GM18868 (cell line): ENCODE results near the gene CDH15.
"Not testable (repeated sequence)": the region's sequence is repeated elsewhere in the genome, so short reads cannot be mapped to it uniquely, and the experiment has no call there.

Experiments
- ATAC-seq: cut with Tn5 transposase; IDR thresholded peaks from one replicate; pipeline ENCODE4 v1.9.1; 2021; ENCODE audit warnings: mild to moderate bottlenecking, moderate library complexity; ENCODE audit not compliant: unreplicated experiment

Gene CDH15

DNA sequence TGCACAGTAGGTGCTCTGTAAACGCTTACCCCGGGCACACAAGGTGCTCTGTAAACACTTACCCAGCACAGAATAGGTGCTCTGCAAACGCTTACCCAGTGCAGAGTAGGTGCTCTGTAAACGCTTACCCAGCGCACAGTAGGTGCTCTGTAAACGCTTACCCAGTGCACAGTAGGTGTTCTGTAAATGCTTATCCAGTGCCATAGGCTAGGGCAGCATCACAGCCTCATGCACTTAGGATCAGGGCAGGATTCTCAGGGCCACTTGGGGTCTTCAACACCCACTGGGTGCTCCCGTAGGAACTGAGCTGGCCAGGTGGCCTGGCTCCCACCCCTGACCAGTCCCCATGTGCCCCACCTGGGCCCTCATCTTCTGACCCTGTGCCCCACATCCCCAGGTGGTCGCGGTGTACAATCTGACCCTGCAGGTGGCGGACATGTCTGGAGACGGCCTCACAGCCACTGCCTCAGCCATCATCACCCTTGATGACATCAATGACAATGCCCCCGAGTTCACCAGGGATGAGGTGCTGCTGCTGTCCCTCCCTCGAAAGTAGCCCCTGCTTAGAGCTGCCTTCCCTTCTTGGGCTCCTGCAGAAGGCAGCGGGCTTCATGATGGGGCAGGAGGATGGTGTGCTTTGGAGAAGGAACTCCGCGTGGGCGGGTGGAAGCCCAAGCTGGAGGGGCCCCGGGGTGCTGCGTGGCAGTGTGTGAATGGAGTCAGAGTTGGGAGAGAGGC lies 15.7 kb downstream of the CDH15 start:
- no peak for ATAC-seq

DNA sequence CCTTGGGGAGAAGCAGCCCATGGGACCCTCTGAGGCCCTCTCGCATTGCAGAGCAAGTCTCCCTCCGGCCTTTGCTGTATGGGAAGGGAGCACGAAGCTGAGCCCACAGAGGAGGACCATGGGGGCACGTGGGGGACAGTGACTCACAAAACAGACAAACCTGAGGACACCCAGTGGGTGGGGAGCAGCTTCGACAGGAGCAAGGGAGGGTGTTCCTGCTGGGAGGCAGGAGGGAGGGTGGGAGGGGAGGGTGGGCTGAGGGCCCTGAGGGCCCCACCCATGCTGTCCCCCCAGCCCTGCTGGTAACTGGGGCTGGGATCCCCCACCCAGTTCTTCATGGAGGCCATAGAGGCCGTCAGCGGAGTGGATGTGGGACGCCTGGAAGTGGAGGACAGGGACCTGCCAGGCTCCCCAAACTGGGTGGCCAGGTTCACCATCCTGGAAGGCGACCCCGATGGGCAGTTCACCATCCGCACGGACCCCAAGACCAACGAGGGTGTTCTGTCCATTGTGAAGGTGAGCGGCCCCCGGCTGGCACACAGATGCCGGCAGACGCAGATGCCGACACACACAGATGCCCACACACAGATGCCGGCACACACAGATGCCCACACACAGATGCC lies 16.3 kb downstream of the CDH15 start:
- ATAC-seq = no peak

DNA sequence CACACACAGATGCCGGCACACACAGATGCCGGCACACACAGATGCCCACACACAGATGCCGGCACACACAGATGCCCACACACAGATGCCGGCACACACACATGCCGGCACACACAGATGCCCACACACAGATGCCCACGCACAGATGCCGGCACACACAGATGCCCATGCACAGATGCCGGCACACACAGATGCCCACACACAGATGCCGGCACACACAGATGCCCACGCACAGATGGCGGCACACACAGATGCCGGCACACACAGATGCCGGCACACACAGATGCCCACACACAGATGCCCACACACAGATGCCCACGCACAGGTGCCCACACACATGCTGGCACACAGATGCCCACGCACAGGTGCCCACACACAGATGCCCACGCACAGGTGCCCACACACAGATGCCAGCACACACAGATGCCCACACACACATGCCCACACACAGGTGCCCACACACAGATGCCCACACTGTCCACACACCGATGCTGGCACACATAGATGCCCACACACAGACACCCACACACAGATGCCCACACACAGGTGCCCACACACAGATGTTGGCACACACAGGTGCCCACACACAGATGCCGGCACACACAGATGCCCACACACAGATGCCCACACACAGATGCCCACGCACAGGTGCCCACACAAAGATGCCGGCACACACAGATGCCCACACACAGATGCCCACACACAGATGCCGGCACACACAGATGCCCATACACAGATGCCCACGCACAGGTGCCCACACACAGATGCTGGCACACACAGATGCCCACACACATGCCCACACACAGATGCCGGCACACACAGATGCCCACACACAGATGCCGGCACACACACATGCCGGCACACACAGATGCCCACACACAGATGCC lies 17.2 kb downstream of the CDH15 start:
- not testable (repeated sequence) for ATAC-seq

DNA sequence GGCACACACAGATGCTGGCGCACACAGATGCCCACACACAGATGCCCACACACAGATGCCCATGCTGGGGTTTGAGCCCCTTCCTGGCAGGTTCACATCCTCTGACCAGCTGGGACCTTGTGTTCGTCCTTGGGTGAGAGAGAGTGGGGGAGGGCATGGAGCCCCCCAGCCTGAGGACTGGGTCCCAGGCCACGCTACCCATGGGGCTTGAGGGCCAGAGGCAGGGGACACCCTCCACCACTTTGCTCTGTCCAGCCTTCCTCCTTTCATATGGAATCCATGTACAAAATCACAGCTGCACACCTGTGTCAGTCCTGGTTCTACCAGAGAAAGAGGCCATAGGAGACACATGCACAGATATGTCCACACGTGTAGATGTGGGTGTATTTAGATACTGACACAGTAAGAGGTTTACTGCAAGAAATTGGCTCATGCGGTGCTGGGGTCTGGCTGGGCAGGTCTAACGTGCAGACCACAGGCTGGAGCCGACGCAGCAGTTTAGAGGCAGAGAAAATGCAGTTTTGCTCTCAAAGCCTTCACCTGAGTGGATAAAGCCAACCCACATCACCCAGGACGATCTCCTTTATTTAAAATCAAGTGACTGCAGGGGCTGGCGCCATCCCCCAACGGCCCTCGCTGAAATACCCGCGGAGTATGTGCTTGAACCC lies 17.9 kb downstream of the CDH15 start:
- ATAC-seq = no peak

DNA sequence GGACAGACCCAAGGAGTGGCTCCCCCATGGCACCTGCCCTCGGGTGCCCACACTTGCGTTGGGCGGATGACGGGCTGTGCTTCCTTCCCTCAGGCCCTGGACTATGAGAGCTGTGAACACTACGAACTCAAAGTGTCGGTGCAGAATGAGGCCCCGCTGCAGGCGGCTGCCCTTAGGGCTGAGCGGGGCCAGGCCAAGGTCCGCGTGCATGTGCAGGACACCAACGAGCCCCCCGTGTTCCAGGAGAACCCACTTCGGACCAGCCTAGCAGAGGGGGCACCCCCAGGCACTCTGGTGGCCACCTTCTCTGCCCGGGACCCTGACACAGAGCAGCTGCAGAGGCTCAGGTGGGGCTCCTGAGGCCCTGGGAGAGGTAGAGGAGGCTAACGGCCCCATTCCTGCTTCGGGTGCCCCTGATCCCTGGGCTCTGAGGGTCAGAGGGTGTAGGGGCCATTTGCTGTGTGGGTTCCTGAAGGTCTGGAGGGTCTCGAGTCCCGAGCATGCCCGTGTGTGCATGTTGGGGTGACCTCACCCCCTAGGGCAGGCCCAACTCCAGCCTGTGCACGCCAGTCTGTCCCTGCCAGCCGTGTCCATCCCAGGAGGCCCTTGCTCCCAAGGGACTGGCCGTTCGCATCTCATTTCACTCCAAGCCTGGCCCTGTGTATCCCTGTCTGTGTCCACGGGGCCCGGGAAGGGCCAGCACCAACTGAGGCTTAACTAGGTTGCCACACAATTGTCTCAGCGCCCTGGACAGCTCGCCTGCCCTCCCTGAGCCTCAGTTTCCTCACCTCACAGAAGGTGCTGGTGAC lies 18.8 kb downstream of the CDH15 start:
- no peak for ATAC-seq

DNA sequence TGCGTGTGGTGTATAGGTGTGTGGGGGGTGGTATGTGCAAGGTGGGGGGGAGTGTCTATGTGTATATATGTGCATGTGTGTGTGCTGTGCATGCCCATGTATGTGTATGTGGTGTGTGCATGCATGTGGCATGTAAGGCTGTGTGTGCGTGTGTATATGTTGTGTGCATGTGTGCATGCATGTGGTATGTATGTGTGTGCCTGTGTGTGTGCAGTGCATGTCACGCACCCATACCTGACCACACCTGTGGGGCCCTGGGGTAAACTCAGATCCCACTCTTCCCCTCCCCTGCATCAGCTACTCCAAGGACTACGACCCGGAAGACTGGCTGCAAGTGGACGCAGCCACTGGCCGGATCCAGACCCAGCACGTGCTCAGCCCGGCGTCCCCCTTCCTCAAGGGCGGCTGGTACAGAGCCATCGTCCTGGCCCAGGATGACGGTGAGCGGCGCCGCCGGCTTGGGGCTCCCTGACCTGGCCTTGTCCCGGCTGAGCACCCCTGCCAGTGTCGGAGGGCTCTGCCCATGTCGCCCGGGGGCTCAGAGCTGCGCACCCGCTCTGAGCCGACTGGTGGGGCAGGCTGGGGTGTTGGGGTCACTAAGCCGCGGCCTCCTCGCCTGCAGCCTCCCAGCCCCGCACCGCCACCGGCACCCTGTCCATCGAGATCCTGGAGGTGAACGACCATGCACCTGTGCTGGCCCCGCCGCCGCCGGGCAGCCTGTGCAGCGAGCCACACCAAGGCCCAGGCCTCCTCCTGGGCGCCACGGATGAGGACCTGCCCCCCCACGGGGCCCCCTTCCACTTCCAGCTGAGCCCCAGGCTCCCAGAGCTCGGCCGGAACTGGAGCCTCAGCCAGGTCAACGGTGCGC lies 19.7 kb downstream of the CDH15 start:
- ATAC-seq = no peak

DNA sequence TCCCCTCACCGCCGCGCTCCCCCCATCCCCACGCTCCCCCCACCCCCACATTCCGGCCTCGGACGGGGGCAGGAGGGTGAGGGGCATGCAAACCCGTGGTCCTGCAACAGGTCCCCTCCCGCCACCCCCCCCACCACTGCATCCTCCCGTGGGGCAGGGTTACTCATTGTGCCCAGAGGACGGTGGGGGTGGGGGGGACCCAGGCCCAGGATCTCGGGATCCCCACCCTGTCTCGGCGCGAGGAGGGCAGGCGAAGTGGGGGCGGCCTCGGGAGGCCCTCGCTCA lies 20.3 kb downstream of the CDH15 start:
- ATAC-seq = no peak

DNA sequence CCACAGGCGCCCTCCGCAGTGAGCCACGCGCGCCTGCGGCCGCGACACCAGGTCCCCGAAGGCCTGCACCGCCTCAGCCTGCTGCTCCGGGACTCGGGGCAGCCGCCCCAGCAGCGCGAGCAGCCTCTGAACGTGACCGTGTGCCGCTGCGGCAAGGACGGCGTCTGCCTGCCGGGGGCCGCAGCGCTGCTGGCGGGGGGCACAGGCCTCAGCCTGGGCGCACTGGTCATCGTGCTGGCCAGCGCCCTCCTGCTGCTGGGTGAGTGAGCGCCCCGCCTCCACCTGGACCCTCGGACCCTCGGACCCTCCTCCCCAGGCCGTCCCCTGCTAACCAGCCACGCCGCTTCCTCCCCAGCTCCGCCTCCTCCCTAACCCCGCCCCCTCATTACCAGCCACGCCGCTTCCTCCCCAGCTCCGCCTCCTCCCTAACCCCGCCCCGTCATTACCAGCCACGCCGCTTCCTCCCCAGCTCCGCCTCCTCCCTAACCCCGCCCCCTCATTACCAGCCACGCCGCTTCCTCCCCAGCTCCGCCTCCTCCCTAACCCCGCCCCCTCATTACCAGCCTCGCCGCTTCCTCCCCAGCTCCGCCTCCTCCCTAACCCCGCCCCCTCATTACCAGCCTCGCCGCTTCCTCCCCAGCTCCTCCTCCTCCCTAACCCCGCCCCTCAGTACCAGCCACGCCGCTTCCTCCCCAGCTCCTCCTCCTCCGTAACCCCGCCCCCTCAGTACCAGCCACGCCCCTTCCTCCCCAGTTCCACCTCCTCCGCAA lies 20.8 kb downstream of the CDH15 start:
- not testable (repeated sequence) for ATAC-seq

DNA sequence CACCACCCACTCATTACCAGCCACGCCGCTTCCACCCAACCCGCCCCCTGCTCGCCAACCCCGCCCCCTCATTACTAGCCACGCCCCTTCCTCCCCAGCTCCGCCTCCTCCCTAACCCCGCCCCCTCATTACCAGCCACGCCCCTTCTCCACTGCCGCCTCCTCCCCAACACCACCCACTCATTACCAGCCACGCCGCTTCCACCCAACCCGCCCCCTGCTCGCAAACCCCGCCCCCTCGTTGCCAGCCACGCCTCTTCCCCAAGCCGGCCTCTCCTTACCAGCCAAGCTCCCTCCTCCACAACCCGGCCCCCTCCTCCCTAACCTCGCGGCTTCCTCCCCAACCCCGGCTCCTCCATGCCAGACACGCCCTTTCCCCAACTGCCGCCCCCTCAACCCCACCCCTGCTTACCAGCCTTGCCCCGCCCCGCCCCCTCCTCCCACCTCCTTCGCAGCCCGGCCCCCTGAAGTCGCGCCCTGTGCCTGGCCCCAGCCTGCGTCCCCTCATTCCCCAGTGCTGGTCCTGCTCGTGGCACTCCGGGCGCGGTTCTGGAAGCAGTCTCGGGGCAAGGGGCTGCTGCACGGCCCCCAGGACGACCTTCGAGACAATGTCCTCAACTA lies 21.5 kb downstream of the CDH15 start:
- no peak for ATAC-seq

DNA sequence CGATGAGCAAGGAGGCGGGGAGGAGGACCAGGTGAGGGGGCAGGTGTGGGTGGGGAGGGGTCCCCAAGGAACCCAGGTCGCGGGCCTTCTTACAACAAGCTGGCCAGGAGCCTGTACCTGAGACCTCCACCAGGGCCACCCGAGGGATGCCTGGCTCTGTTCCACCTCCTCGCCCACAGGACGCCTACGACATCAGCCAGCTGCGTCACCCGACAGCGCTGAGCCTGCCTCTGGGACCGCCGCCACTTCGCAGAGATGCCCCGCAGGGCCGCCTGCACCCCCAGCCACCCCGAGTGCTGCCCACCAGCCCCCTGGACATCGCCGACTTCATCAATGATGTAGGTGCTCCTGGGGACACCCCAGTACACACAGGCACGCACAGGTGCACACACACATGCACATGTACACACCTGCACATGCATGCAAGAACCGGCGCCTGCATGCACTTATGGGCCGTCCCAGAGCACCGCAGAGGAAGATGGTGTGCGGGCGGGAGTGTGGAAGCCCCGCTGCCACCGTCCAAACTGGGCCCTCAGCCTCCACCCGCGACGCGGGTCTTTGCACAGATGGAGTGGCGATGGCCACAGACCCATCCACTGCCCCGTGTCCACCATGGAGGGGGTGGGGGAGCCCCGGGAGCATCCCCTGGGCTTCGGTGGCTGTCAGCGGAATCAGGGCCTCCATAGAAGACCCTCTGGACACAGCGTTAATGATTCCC lies 22.2 kb downstream of the CDH15 start:
- ATAC-seq = no peak

DNA sequence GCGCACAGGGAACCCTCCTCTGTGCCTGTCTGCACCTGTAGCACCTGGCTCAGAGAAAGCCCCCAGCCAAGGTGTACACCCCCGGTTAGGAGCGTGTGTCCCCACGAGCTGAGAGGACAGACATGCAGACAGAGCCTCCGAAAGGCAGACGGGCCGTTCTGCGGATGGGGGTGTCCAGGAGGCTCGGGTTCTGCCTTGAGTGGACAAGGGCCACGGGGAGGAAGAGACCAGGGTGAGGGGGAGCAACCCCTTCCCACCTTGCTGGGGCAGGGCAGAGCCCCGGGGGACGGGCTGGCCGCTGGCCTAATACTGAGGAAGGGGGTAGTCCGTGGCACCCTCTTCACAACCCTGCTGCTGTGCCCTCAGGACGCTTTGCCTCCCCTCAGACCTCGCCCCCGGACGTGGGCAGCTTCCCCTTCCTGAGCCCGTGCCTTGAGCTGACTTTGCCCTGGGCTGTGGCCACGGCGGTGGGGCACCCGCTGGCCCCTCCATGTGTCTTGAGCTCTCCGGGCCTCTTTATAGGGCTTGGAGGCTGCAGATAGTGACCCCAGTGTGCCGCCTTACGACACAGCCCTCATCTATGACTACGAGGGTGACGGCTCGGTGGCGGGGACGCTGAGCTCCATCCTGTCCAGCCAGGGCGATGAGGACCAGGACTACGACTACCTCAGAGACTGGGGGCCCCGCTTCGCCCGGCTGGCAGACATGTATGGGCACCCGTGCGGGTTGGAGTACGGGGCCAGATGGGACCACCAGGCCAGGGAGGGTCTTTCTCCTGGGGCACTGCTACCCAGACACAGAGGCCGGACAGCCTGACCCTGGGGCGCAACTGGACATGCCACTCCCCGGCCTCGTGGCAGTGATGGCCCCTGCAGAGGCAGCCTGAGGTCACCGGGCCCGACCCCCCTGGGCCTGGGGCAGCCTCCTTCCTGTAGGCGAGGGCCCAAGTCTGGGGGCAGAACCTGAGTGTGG lies 23.1 kb downstream of the CDH15 start:
- ATAC-seq = no peak

DNA sequence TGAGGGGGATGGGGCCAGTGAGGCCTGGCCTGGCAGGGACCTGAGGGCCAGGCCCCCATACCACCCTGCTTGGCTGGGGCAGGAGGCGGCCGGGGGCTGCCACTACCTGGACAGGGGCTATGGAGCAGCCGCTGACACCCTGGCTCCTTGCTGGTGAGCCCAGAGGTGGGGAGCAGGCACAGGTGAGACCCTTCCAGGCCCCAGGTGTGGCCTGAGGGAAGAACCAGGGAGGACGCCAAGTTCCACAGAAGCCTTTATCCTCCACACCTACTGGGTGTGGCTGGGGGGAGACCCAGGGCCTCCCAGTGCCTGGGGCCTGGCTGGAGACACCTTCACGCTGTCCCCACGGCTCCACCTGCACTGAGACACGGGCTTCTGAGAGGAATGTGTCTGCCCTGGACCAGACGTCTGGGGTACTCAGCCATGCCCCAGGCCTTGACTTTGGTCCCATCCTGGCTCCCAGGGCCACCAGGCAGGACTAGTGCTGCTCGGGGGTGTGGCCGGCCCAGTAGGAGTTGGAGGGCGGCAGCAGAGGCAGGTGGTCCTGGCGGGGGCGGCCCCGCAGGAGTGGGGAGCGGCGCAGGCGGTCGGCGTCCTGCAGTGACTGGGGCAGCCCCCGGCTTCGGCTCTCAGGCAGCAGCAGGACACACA lies 24.1 kb downstream of the CDH15 start:
- ATAC-seq = no peak

DNA sequence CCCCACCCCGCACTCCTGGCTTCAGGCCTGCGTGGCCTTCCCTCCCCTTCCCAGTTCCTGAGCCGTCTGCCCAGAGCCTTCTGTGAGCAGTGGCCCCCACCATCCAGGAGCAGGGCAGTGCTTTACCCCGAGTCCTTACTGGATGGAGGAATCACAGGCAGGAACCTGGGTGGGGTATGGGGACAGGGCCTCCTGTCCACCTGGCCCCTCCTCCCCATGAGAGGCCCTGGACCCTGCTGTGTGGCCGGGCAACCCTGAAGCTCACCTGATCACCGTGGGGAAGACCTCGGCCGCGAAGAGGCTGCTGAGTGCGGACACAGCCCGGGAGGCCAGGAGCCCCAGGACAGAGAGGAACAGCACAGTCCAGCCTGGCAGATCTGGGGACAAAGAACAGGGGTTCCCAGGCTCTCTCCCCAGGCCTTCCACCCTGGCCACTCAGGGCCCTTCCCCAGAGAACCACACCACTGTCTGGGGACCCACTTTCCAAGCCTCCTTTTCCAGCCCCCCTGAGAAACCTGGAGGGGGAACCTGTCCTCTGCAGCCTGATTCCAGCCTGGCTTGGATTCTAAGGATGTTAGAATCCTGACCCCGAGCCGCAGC lies 25.6 kb downstream of the CDH15 start:
- ATAC-seq = no peak

DNA sequence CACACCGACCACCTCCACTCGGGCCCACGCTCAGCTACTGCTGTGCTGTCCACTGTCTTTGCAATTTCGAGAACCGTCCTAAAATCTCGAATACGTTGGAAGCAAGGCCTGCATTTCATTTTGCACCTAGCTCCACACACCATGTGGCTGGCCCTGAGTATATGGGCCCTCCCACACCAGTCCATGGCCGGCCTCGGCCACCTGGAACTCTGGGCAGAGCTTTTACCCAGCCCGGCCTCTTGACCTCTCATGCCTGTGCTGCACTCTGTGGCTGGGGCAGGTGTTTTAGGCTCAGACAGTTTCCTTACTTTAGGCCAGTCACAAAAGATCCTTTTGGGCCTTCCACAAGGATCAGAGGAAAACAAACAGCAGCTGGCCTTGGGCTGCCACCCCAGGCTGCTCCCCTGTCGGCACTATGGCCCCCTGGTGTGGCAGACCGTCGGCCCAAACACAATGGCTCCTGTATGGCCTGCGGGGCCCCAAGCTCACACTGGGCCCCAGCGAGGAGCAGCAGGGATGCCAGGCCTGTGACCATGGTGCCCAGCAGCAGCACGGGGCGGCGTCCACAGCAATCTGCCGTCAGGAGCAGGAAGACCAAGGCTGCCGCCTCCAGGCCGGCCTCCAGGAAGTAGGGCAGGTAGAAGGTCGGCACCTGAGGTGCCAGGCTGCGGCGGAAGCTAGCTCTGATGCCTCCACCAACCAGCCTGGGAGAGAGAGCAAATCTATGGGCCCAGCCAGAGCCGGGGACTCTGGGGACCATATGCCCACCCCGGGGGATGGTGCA lies 26.3 kb downstream of the CDH15 start:
- ATAC-seq = no peak
